Neural progenitor cell (in vitro differentiated cells): Measurements from ENCODE around the gene STOM.
"Not testable (repeated sequence)": the region's sequence is repeated elsewhere in the genome, so short reads cannot be mapped to it uniquely, and the experiment has no call there.

Source experiments
- EZH2 ChIP-seq: fragments of 200-600 bp; sonication (generic); IDR thresholded peaks from 2 replicates; pipeline ENCODE4 v1.6.1; 2017; ENCODE audit warnings: antibody characterized with exemption, mild to moderate bottlenecking, moderate library complexity
- EZH2phosphoT487 ChIP-seq: fragments of 200-600 bp; sonication (generic); IDR thresholded peaks from 2 replicates; pipeline ENCODE4 v1.6.1; 2017; ENCODE audit warnings: antibody characterized with exemption
- TF ChIP-seq, protein P1 (sequence below): fragments of 200-600 bp; sonication (generic); IDR thresholded peaks from 2 replicates; pipeline ENCODE4 v1.5.1; 2017; ENCODE audit warnings: antibody characterized with exemption, mild to moderate bottlenecking

DNA sequence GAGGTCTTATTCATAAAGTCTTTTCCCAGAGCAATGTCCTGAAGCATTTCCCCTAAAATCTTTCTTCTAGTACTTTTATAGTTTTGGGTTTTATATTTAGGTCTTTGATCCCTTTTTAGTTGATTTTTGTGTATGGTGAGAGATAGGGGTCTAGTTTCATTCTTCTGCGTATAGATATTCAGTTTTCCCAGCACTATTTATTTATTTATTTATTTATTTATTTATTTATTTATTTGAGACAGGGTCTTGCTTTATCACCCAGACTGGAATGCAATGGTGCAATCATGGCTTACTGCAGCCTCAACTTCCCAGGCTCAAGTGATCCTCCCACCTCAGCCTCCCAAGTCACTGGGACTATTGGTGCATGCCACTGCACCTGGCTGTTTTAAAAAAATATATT, 27.2 kb upstream of the STOM start:
- TF ChIP-seq EZH2, EZH2phosphoT487: not testable (repeated sequence)
- TF ChIP-seq, protein P1, sequence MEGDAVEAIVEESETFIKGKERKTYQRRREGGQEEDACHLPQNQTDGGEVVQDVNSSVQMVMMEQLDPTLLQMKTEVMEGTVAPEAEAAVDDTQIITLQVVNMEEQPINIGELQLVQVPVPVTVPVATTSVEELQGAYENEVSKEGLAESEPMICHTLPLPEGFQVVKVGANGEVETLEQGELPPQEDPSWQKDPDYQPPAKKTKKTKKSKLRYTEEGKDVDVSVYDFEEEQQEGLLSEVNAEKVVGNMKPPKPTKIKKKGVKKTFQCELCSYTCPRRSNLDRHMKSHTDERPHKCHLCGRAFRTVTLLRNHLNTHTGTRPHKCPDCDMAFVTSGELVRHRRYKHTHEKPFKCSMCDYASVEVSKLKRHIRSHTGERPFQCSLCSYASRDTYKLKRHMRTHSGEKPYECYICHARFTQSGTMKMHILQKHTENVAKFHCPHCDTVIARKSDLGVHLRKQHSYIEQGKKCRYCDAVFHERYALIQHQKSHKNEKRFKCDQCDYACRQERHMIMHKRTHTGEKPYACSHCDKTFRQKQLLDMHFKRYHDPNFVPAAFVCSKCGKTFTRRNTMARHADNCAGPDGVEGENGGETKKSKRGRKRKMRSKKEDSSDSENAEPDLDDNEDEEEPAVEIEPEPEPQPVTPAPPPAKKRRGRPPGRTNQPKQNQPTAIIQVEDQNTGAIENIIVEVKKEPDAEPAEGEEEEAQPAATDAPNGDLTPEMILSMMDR: not testable (repeated sequence)
